DMS114 treated with DMSO at 0.1 percent for 48 hours (cell line): Measurements from ENCODE around the gene UGCG.

Source experiments
- DNase-seq: peaks from one replicate; lab custom pipeline; 2025; ENCODE audit not compliant: unreplicated experiment; lab: John Stamatoyannopoulos, UW

UGCG gene

DNA sequence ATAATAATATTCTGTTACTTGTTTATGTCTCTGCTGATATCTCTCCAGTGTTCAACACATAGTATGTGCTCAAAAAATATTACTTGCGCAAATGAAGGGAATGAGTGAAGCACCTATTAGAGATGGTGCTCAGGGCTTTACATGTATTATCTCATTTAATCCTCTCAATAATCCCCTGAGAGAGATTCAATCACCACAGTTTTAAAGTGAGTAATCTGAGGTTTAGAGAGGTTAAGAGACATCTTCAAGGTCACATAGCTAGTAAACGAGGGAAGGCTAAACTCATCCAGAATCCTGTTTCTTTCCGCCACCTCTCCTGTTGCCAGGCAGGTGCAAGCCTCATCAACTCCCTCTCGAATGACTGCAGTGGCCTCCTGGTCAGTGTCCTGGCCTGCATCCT is 82.0 kb downstream of the UGCG start:
- no peak for DNase-seq

GRCh38 chr9:111979561-111979960 is 82.9 kb downstream of the UGCG start:
- DNase-seq, result no peak

- DNase-seq, result no peak
These were observed 83.8 kb downstream of the UGCG start for GRCh38 chr9:111980398-111980797.

- DNase-seq, result no peak
These were observed 86.9 kb downstream of the UGCG start for GRCh38 chr9:111983484-111983908.

DNA sequence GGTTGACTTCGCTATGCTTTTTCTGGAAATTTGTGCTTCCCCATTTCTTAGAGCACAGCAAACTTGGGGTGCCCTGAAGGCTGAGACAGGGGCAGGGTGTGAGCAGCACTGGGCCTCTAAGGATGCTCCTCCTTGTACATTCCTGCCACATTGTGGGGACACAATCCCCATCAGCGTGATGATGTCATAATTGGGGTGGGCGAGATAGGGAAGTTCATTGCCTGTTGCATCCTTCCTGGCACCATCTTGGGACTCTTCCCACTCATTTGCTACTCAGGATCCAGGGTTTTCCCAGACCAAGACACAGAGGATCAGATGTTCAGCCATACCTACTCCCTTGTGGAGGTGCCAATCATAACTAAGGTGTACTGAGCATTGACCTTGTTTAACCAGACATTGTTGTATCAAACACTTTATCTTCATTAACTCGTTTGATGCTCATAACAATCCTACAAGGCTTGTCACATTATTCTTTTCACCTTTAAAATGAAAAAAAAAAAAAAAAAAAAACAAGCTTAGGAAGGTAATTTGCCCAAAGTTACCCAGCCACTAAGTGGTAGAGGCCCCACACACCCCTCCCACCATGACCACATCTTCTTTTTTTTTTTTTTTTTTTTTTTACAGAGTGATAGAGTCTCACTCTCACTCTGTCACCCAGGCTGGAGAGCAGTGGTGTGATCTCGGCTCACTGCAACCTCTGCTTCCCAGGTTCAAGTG is 87.6 kb downstream of the UGCG start:
- no peak for DNase-seq
